ENCODE results near the gene ABLIM2.

- TF ChIP-seq, protein P1, sequence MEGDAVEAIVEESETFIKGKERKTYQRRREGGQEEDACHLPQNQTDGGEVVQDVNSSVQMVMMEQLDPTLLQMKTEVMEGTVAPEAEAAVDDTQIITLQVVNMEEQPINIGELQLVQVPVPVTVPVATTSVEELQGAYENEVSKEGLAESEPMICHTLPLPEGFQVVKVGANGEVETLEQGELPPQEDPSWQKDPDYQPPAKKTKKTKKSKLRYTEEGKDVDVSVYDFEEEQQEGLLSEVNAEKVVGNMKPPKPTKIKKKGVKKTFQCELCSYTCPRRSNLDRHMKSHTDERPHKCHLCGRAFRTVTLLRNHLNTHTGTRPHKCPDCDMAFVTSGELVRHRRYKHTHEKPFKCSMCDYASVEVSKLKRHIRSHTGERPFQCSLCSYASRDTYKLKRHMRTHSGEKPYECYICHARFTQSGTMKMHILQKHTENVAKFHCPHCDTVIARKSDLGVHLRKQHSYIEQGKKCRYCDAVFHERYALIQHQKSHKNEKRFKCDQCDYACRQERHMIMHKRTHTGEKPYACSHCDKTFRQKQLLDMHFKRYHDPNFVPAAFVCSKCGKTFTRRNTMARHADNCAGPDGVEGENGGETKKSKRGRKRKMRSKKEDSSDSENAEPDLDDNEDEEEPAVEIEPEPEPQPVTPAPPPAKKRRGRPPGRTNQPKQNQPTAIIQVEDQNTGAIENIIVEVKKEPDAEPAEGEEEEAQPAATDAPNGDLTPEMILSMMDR (IDR thresholded peaks at IDR 0.05 in 2 of 3, conservative IDR thresholded peaks at IDR 0.05 in 1 of 3; ENCODE audit: control insufficient read depth in 2 of 3, extremely low read depth in 1 of 3, insufficient read depth in 1 of 3, low read depth in 3 of 3, low read length in 3 of 3), result no peak
- TF ChIP-seq FOXK2 (IDR thresholded peaks at IDR 0.05) (no peak), MTA3 (IDR thresholded peaks at IDR 0.05; ENCODE audit: borderline replicate concordance, low read length) (no peak)
Observed at GRCh38 chr4:8009710-8010511, 148.7 kb downstream of the ABLIM2 start.
